Activated T-helper 1 cell treated with anti-CD3 and anti-CD28 coated beads, Interleukin-12 subunit alpha, Interleukin-12 subunit beta, Interleukin-2, Interleukin-4 antibody, amounts not matched to agents 30 ng/mL and 10 ng/mL and 1 ng/mL, durations not matched to agents 14 hours and 24 hours and 36 hours (primary cell): ENCODE data around the gene PDXK. TPM values are rescaled to one million over a fixed set of nuclear protein-coding genes. Genes with fewer than 3 reads are reported as not detected.
A peak's percentile ranks its signal among the peaks of the same experiment; 100 is the strongest.

Experiments used
- DNase-seq: peaks from one replicate; pipeline ENCODE4 v3.0.0; 2021; ENCODE audit warnings: low spot score
- H3K27ac Mint-ChIP-seq: one replicate; pipeline ENCODE4 v1.8.0; 2021; ENCODE audit warnings: mild to moderate bottlenecking, mixed read lengths
- H3K27me3 Mint-ChIP-seq: one replicate; pipeline ENCODE4 v1.8.0; 2022; ENCODE audit warnings: mild to moderate bottlenecking, moderate library complexity, mixed read lengths; ENCODE audit not compliant: insufficient read depth
- H3K36me3 Mint-ChIP-seq: one replicate; pipeline ENCODE4 v1.8.0; 2021; ENCODE audit warnings: low read depth, mixed read lengths
- H3K4me1 Mint-ChIP-seq: one replicate; pipeline ENCODE4 v1.8.0; 2021; ENCODE audit warnings: low read depth, mixed read lengths
- H3K4me3 Mint-ChIP-seq: one replicate; pipeline ENCODE4 v1.8.0; 2021; ENCODE audit warnings: mild to moderate bottlenecking, moderate library complexity, mixed read lengths
- H3K9me3 Mint-ChIP-seq: one replicate; pipeline ENCODE4 v1.8.0; 2021; ENCODE audit warnings: mixed read lengths
- intact Hi-C: fragments of 100-400 bp; cut with micrococcal nuclease; formaldehyde crosslinking; loops from one replicate; pipeline ENCODE4 v1.15.1; 2024
- total RNA-seq: library from RNA; stranded (reverse); gene quantifications from 2 replicates; pipeline ENCODE4 v1.2.3, GENCODE V29; 2022

Gene PDXK
- total RNA-seq, 1 donor from 2014 or later = 123 TPM

GRCh38 chr21:43733529-43734071 lies 14.7 kb downstream of the PDXK start:
- Mint-ChIP-seq H3K4me1 (peaks cover 31% of the 10 kb centered on the region), H3K27ac (peak overlapping the region; percentile 34), H3K27me3 (no peaks in the 10 kb centered on the region), H3K9me3 (no peaks in the 10 kb centered on the region), H3K4me3 (no peak overlapping the region), H3K36me3 (peaks cover 21% of the 10 kb centered on the region)
- intact Hi-C loops = no loop called here
- no peak for DNase-seq

- Mint-ChIP-seq H3K4me1 (peaks cover 29% of the 10 kb centered on the region), H3K36me3 (peaks cover 18% of the 10 kb centered on the region), H3K27ac (peak overlapping the region; percentile 34), H3K9me3 (no peaks in the 10 kb centered on the region), H3K27me3 (no peaks in the 10 kb centered on the region), H3K4me3 (no peak overlapping the region)
- no peak for DNase-seq
- intact Hi-C loops = no loop called here
Measured at GRCh38 chr21:43734131-43734927, 15.4 kb downstream of the PDXK start.

- Mint-ChIP-seq H3K4me3 (no peak overlapping the region), H3K27me3 (no peaks in the 10 kb centered on the region), H3K27ac (no peak overlapping the region), H3K4me1 (peaks cover 29% of the 10 kb centered on the region), H3K36me3 (peaks cover 16% of the 10 kb centered on the region), H3K9me3 (no peaks in the 10 kb centered on the region)
- DNase-seq = no peak
- intact Hi-C loops = no loop called here
Measured at GRCh38 chr21:43734928-43735229, 15.9 kb downstream of the PDXK start.

- intact Hi-C loops = no loop called here
- Mint-ChIP-seq H3K4me1 (peaks cover 29% of the 10 kb centered on the region), H3K27ac (no peak overlapping the region), H3K36me3 (peaks cover 16% of the 10 kb centered on the region), H3K9me3 (no peaks in the 10 kb centered on the region), H3K4me3 (no peak overlapping the region), H3K27me3 (no peaks in the 10 kb centered on the region)
- DNase-seq = no peak
Measured at GRCh38 chr21:43735236-43736091, 16.5 kb downstream of the PDXK start.

- peaks cover 14% of the 10 kb centered on the region for H3K36me3 Mint-ChIP-seq
- peaks cover 29% of the 10 kb centered on the region for H3K4me1 Mint-ChIP-seq
Measured at GRCh38 chr21:43736224-43736883, 17.4 kb downstream of the PDXK start.

GRCh38 chr21:43737158-43737950 lies 18.4 kb downstream of the PDXK start:
- Mint-ChIP-seq H3K27ac (no peak overlapping the region), H3K4me1 (peaks cover 23% of the 10 kb centered on the region), H3K36me3 (peaks cover 11% of the 10 kb centered on the region), H3K4me3 (no peak overlapping the region), H3K27me3 (no peaks in the 10 kb centered on the region), H3K9me3 (no peaks in the 10 kb centered on the region)
- intact Hi-C loops = no loop called here
- no peak for DNase-seq

More at GRCh38 chr21:43736224-43736883, 17.4 kb downstream of the PDXK start:
- H3K4me3 Mint-ChIP-seq = no peak overlapping the region
- H3K27ac Mint-ChIP-seq = peak overlapping the region; percentile 55
- no peak for DNase-seq
- H3K9me3 Mint-ChIP-seq = no peaks in the 10 kb centered on the region
- H3K27me3 Mint-ChIP-seq = no peaks in the 10 kb centered on the region
- intact Hi-C loops = no loop called here

GRCh38 chr21:43739621-43740435 lies 20.9 kb downstream of the PDXK start:
- Mint-ChIP-seq H3K4me3 (no peak overlapping the region), H3K9me3 (no peaks in the 10 kb centered on the region), H3K27me3 (no peaks in the 10 kb centered on the region), H3K36me3 (peaks cover 9% of the 10 kb centered on the region), H3K27ac (no peak overlapping the region), H3K4me1 (peaks cover 6% of the 10 kb centered on the region)
- intact Hi-C loops = no loop called here
- no peak for DNase-seq

GRCh38 chr21:43740497-43741156 lies 21.7 kb downstream of the PDXK start:
- intact Hi-C loops = no loop called here
- no peaks in the 10 kb centered on the region for H3K27me3 Mint-ChIP-seq
- peaks cover 11% of the 10 kb centered on the region for H3K36me3 Mint-ChIP-seq
- no peak overlapping the region for H3K4me3 Mint-ChIP-seq
- no peak for DNase-seq
- H3K9me3 Mint-ChIP-seq = no peaks in the 10 kb centered on the region
- H3K4me1 Mint-ChIP-seq = peaks cover 5% of the 10 kb centered on the region
- H3K27ac Mint-ChIP-seq = no peak overlapping the region

- Mint-ChIP-seq H3K4me3 (no peak overlapping the region), H3K9me3 (no peaks in the 10 kb centered on the region), H3K27me3 (no peaks in the 10 kb centered on the region), H3K27ac (no peak overlapping the region), H3K4me1 (peaks cover 5% of the 10 kb centered on the region), H3K36me3 (peaks cover 12% of the 10 kb centered on the region)
- no peak for DNase-seq
- intact Hi-C loops = no loop called here
Measured at GRCh38 chr21:43741423-43742096, 22.6 kb downstream of the PDXK start.

GRCh38 chr21:43743947-43744346 lies 25.0 kb downstream of the PDXK start:
- Mint-ChIP-seq H3K27me3 (no peaks in the 10 kb centered on the region), H3K4me1 (peaks cover 5% of the 10 kb centered on the region), H3K4me3 (no peak overlapping the region), H3K27ac (no peak overlapping the region), H3K9me3 (no peaks in the 10 kb centered on the region), H3K36me3 (peaks cover 10% of the 10 kb centered on the region)
- no peak for DNase-seq
- intact Hi-C loops = no loop called here

GRCh38 chr21:43744725-43745124 lies 25.8 kb downstream of the PDXK start:
- DNase-seq = no peak
- Mint-ChIP-seq H3K4me3 (no peak overlapping the region), H3K36me3 (peaks cover 10% of the 10 kb centered on the region), H3K27me3 (no peaks in the 10 kb centered on the region), H3K4me1 (no peaks in the 10 kb centered on the region), H3K27ac (no peak overlapping the region), H3K9me3 (no peaks in the 10 kb centered on the region)
- intact Hi-C loops = no loop called here
